Stimulated activated CD4-positive, alpha-beta T cell treated with anti-CD3 and anti-CD28 coated beads, Interleukin-4, amount 100 ng/mL, for 1 hour (primary cell): Measurements from ENCODE around the gene THSD7B.
"Not testable (repeated sequence)": the region's sequence is repeated elsewhere in the genome, so short reads cannot be mapped to it uniquely, and the experiment has no call there.

Source experiments
- DNase-seq: peaks from one replicate; pipeline ENCODE4 v3.0.0-alpha.2; 2020

The THSD7B gene

DNA sequence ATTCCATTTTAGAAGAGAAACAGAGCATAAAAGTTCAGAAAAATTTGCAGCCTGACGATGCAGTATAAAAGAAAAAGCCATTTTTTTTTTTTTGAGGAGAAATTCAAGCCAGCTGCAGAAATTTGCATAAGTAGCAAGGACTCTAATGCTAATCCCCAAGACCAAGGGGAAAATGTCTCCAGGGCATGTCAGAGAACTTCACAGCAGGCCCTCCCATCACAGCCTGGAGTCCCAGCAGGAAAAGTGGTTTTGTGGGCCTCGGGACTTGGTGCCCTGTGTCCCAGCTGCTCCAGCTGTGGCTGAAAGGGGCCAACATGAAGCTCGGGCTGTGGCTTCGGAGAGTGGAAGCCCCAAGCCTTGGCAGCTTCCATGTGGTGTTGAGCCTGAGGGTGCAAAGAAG is 873.6 kb downstream of the THSD7B start:
- DNase-seq: no peak

DNA sequence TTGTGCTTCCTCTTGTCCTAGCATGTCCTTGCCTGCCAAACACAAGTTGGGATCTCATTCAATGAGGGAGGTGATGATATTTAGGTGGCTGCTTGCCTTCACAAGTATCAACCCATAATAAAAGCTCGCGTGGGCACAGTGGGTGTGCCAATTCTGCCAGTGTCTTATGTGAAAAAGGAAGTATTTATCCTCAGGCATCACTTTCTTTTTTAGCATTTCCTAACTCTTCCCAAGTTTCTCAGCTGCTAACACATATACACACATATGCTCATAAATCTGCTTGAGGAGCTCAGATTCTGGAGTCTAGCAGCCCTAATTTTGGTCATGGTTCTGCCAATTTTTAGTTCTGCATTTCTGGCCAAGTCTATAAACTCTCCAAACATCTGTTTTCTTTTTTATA is 879.4 kb downstream of the THSD7B start:
- no peak for DNase-seq

DNA sequence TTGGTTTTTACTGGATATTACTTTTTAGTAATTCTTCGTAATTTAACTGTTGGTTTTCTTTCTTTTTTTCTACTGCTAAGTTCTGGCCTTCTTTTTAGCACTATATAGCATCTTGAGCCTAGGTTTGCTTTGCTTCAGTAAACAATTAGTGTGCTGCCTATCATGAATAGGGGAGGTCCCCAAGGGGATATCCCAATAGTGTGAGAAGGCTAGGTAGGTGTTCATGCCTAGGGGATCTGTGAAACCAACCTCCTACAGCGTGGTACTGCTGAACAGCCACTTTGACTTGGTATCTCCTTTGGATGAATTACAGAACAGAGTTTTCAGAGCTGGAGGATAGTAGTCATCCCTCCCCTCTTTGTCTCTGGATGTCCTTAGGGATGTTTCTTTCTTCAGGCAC is 888.7 kb downstream of the THSD7B start:
- DNase-seq: no peak

DNA sequence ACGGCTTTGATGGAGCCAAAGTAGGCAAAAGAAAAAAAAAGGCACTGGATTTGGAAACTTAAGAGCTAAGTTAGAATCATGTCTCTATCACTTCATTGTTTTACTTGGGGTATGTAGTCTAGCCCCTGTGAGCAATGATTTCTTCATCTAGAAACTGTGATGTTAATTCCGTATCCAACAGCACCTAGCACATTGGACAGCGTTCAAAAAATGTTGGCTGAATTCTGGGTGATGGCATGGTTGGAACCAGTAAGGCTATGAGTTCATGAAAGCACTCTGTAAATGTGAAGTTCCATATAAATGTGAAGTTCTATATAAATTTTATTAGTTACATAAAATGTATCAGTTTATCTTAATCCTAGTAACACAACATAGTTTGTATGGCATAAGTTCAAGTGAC is 890.5 kb downstream of the THSD7B start:
- no peak for DNase-seq

DNA sequence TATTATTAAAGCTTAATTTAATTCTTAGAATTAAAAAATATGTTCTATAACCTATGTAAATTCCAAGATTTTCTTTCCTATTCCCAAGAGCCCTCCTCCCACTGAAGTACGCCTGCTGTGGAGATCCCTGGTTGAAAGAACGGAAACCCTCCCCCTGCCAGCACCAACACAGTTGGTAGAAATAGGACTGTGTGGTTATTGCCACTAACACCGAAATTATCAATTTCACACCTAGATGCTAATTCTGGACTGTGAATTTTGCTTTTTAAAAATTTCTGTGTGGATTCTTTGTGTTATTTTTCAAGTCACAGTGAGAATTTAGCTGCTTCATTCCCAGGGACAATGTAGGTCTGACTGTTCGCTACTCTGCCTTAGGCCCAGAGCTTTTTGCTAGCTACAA is 893.1 kb downstream of the THSD7B start:
- DNase-seq: no peak

DNA sequence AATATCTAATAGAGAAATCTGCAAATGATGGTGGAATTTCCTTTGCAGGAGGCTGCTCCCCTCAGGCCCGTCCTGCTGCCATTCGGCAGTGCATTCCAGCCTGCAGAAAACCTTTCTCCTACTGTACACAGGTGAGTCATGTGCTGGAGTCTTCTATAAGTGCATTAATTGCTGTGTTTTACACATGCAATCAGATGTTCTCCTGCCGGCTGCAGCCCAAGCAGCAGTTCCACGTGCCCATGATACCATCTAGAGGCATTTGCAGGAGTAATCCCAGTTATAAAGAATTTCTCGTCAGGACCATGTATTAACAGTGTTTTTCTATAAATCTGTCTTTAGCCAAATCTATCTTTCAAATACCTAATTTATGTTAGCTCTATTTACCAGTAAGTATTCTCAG is 894.3 kb downstream of the THSD7B start:
- no peak for DNase-seq

DNA sequence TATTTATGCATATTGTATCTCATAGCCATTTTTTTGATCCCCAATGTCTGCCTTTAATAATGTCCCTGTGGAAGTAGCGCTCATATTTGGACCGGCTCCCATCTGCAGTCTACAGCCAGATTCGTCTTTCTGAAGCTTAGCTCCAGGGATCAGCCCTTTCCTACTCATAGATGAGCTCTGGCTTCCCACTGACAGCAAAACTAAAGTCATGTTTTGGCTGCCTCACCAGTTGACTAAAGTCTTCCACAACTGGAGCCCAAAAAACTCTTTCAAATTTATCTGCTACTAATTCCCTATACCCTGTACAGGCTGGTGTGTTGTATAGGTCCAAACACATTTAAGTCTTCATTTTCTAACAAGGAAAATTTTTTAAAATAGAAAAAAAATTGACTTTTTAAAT is 904.8 kb downstream of the THSD7B start:
- DNase-seq: no peak

DNA sequence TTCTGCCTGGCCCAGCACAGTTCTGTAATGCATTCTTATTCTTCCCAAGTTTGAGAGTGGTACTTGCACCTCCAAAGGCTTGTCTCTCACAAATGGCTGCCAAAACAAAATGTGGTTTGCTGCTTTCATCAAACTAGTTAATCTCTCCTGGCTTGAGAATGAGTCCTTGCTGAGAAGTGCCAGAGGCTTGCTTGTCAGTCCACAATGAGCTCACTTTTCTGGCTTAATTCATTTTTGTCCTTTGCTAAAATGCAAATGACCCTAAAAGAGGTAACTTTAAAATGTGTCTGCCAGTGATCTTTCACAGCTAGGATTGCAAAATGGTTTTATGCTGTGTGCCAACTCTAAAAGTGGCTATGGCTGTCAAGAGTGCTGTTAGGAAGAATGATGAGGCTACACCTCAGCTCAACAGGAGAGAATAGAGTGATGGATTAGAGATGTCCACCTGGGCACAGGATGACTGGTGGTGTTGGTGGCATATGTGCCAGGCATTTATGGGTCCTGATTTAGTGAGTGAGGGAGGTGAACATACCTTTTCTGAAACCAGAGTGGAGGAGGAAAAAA is 907.7 kb downstream of the THSD7B start:
- no peak for DNase-seq

DNA sequence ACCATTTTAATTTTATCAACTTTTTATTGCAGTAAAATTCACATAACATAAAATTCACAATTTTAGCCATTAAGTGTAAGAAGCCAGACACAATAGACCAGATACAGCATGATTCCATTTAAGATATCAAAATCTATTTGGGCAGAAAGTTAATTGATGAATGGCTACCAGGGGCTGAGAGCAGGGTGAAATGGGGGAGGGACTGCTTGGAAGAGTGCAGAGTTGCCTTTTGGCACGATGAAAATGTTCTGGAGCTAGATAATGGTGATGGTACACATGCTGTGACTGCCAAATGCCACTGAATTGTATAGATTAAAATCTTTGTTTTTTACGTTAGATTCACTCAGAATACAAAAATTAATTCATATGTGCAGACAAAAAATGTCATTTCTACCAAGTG is 909.6 kb downstream of the THSD7B start:
- no peak for DNase-seq

DNA sequence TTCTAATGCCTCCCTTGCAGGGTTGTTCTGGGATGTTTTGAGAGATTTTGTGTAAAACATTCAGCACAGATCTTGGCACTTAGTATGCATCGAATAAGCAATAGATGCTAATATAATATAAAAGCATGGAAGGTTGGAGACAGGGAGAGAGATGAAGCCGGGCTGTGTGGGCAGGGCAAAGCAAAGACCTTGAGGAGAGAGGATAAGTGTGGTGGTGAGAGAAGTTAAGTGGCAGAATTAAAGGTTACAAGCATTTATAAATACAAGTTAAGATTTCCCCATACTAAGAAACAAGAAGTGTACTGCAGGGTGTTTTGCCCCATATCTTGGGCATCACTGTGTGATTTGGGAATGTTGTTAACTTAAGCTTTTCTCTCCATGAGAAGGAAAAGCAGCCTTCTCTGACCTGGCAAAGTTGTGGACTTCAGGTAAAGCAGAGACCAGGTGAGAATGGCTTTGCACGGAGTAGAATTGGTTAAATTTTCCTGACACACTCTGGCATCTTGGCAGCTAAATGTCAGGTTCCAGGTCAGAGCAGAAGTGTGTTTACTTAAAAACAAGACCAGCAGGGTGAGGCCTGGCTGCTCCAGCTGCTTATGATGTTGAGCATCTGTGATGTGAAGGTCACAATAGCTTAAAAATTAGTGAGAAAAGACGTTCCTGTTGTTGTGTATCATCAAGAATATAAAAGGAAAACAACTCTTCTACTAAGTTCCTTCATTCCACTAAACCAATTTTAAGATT is 910.4 kb downstream of the THSD7B start:
- DNase-seq: no peak

DNA sequence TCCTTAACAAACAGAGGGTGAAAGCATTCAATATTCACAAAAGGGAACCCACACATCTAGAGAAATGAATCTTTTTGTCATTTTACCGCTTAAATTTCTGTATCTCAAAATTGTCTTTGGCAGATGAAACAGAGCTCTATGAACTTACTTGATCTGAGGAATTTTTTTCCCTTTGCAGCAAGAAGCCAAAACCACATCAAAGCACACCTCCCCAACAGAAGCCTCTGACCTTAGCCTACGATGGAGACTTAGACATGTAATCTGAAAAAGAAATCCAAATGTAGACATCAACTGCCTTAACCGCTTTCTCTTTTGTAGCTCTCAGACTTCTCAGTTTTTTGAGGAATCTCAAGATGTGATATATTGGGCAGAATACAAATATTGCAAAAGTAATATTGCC is 911.0 kb downstream of the THSD7B start:
- DNase-seq: no peak

DNA sequence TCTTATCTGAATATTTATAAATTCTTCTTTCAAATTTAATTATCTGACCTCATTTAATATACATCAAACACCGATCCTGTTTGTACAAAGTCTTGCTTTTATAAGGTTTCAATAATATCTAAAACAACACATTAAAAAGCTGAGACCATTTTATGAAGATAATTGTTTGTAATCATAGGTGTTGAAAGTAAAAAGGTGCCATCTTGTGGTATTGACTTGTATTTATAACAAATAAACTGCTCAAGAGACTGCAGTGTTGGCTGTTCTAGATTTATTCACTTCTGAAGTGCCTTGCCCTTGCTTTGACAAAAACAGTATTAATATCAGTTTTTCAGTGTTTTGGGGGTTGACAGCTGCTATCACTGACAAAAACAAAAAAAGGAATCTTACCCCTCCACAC is 912.1 kb downstream of the THSD7B start:
- DNase-seq: no peak

DNA sequence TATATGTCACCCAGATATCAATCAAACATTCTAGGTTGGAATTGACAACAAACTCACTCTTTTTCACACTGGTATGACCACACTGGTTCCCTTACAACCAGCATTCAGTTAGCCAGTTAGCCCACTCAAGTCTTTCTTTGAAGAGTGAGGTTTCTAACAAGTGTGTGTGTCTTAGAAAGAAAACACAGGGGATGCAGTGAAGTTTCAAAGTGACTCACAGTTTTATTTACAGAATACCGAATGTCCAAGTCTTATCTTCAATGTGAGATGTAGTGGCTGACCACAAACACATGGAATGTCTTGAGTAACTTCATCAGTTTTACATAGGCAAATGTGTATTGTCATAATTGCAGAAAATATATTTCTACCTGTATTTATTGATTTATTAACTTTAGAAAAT is 924.2 kb downstream of the THSD7B start:
- DNase-seq: no peak

DNA sequence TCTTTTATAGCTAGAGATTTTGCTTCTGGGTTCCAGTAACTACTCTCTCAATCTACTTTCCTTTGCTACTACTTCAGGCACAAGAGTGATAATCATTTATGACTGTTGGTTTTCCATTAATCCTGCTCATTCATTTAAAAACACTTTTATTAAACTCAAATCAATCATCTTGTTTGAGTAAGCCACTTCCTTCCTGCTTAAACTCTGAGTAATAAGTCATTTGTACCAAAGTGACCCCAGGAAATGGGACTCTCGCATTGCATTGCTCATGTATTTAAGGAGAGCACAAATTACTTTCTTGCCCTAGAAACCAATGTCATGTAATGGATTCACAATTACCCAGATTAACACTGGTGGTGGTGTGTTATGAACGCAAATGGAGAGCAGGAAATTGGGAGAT is 928.2 kb downstream of the THSD7B start:
- DNase-seq: no peak

DNA sequence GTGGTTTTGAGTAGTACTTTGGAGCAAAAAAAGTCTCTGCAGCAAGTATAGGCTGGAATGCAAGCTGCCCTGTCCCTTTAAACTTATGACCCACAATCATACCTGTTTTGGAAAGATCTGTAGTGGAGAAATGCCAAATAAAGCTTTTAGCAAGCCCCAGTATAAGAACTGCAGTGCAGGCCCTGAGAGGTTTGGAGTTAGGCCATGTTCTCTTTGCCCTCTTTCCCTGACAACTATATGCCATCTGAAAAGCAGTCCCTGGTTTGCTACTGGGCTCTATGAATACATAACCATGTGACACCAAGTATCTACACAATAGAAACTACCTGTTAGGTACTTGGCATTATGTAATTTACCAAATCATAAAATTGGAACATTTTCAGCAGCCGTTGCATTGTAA is 931.6 kb downstream of the THSD7B start:
- DNase-seq: no peak

DNA sequence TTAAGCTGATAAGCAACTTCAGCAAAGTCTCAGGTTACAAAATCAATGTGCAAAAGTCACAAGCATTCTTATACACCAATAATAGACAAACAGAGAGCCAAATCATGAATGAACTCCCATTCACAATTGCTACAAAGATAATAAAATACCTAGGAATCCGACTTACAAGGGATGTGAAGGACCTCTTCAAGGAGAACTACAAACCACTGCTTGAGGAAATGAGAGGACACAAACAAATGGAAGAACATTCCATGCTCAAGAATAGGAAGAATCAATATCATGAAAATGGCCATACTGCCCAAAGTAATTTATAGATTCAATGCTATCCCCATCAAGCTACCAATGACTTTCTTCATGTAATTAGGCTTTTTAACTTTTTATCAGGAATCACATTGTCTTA is 934.9 kb downstream of the THSD7B start:
- not testable (repeated sequence) for DNase-seq

DNA sequence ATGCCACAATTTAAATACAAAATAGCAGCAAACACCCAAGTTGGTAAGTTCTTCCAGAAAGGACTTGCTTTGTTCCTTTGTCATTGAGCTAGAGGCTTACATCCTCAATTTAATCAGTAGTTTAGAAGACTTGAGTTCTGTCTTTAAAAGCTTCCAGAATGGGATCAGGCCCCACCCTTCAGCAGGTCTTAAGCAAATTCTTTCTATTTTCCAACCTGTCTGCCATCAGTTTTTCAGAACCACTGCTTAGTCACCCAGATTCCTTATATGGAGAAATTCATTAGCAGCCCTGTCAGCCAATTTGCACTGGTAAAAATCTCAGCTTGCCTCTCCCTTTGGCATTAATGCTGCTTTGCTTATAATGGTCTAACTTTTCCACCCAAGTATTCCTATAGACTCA is 935.3 kb downstream of the THSD7B start:
- no peak for DNase-seq

DNA sequence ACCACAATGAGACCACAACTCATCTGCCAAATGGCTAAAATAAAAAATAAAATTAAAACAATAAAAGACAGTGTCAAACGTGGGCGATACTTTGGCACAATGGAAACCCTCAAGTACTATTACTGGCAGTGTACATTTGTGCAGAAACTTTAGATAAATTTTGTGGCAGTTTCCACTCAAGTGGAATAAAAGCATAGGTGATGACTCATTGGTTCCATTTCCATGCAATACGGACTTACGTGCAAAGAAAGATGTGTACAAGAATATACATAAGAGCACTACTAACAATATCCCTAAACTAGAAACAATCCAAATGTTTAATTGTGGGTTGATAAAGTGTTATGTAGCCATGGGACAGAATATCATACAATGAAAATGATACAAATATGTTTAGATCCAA is 940.0 kb downstream of the THSD7B start:
- no peak for DNase-seq

DNA sequence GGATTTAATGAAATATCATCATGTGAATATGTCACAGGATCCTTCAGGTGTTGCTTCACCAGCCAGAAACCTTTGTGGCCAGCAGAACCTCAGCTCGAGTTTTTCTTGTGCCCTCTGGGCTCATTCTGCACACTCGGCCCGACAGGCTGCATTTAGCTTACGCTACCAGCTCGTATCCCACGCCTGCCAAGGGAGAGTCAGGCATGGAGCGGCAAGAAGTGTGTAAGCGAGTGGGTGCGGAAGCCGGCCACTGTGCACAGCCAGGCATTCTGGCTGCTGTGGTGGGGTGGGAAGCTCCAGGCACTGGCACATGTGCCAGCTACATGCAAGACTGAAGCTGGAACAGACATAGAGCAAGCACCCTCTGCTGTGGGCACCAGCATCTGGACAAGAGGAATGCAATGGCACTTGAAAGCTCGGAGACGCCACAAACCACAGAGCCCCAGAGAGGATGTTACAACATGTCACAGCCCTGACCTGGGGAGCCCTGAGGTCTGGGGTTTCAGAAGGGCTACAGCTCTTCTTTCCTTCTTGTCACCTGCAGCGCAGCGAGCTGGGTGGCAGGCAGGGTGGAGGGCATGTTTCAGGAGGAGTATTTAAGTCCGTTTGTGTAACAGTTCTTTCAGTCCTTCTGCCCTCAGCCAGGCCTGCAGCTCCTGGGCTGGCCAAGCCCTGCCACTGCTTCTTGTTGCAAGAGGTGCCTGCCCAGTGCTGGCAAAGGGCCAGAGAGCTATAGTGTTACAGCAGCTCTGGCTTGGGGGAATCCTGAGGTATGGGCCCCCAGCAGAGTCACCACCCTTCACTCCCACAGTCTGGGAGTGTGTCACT is 941.7 kb downstream of the THSD7B start:
- DNase-seq: no peak

DNA sequence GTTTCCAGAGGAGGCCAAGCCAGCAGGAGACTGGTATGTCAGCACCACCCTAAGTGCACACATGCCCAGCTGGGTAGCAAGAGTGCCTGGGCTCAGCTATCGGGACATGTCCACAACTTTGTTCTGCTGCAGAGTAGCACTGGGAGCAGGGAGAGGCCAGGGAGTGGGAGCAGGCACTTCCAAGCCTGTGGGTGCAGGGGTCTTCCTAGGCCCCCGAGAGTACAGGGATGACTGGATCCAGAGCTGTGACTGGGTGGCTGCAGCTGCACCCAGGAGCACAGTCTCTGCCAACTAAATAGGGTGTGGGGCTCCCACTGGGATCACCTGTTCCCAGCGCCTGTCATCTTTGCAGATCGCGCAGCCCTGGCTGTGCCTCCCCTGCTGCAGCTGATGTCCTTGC is 943.0 kb downstream of the THSD7B start:
- DNase-seq: no peak

DNA sequence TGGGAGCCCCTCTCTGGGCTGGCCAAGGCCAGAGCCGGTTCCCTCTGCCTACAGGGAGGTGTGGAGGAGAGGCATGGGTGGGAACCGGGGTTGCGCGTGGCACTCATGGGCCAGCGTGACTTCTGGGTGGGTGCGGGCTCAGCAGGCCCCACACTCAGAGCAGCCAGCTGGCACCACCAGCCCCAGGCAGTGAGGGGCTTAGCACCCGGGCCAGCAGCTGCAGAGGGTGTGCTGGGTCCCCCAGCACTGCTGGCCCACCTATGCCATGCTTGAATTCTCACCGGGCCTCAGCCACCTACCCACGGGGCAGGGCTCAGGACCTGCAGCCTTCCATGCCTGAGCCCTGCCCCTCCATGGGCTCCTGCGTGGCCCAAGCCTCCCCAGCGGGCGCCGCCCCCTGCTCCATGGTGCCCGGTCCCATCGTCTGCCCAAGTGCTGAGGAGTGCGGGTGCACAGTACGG is 950.4 kb downstream of the THSD7B start:
- DNase-seq: no peak

DNA sequence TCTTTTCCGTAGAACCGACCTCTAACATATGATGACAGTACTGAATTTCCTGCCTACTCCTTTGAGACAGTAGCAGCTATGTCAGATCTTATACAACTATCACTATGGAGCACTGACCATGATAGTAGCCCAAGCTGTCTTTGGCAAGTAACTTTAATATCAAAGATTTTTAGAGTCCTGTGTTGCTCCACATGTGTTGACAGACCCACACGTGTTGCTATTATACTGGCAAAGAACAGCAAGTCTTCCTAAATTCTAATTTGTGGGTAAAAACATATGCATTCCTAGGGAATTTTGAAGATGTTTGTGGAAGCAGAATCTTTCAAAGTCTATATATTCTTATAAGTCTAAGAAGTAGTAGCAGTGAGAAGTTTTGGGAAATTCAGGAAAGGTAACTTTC is 953.4 kb downstream of the THSD7B start:
- DNase-seq: no peak

DNA sequence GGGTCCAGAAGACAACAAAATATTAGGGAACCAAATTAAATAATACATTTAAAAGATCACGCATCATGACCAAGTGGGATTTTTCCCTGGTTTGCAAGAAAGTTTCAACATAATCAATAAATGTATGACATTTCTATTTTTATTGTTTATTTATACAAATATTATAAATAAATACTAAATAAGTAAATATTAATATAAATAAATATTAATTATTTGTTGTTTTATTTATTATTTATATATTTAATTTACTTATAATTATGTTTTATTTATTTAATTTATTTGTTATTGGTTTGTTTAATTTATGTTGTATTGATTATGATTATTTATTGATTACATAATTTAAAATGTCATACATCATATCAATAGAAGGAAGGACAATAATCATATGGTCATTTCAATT is 956.4 kb downstream of the THSD7B start:
- DNase-seq: no peak

DNA sequence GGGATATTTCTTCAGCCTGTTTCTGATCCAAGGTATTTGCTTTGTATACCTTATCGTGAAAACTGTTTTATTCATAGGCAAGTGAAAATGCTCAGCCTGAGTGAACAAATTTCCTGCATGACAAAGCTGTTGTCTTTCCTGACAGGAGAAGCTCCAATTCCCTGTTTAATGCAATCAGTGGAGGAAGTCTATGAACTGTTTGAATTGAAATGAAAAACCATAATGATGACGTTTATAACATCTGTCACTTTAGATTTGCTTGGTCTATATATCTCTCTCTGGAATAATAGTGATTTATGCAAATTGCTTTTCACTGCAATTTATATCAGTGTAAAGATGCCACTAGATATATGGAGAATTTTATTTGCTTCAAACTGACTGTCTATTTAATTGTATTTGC is 959.6 kb downstream of the THSD7B start:
- no peak for DNase-seq
